CD4-positive, alpha-beta T cell treated with Interleukin-17A for 1 hour (primary cell): ENCODE measurements around the gene GLUL.
"Not testable (repeated sequence)": the region's sequence is repeated elsewhere in the genome, so short reads cannot be mapped to it uniquely, and the experiment has no call there.

Source experiments
- DNase-seq: peaks from one replicate; pipeline ENCODE4 v3.0.0-alpha.2; 2020

The GLUL gene

DNA sequence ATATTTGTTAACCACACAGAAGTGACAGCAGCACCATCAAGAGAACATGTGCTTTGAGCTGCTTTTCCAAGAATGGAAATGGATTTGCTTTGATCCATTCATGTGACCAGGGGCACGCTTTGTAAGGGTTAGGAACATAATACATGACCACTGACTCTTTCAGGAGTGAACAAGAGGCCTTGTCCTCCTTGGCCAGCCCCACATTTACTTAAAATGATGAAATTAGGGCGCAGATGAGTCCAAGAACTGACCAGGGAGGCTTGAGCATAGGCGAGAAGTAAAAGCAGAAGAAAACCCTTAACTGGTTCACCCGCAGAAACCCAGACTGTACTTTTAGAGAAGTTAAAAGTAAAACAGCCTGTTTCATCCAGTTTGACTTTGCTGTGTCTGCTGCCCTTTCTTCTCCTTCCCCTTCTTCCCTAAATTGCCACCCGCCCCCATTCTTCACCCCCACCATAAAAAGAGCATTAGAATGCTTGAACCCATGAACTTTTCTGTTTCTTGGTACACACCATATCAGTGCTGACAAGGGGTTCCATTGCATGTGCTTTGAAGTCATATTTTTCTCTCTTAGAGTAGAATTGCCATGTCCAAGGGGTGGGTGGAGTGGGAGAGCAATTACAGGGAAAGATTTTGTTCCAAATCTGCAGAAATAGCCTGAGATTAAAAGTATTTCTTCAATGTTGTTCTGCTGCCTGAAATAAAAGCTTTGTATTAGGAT, 2.6 kb upstream of the GLUL start:
- DNase-seq: no peak

GRCh38 chr1:182392050-182393028, 749 bp upstream of the GLUL start:
- DNase-seq: no peak

- DNase-seq: no peak
Observed at GRCh38 chr1:182391028-182391361, 595 bp downstream of the GLUL start.

- peak; percentile 14 for DNase-seq
Observed at GRCh38 chr1:182389619-182390047, 2.0 kb downstream of the GLUL start.

GRCh38 chr1:182388392-182389134, 3.0 kb downstream of the GLUL start:
- no peak for DNase-seq

GRCh38 chr1:182387566-182387965, 4.0 kb downstream of the GLUL start:
- no peak for DNase-seq

DNA sequence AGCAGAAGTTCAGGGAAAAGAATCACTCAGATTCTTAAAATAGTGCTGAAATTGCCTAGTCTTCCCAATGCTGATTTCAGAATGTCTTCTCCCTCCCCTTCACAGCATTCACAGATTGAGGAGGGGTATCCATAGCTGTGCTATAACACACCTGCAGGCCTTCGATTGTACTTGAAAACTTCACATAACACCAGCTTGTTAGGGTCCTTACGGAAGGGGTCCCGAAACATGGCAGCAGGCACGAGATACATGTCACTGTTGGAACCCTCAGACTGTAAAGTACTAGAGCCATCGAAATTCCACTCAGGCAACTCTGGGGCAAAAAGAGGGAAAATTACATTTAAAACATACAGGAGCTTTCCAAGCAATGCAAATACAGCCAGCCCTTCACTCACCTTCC, 4.6 kb downstream of the GLUL start:
- DNase-seq: no peak

DNA sequence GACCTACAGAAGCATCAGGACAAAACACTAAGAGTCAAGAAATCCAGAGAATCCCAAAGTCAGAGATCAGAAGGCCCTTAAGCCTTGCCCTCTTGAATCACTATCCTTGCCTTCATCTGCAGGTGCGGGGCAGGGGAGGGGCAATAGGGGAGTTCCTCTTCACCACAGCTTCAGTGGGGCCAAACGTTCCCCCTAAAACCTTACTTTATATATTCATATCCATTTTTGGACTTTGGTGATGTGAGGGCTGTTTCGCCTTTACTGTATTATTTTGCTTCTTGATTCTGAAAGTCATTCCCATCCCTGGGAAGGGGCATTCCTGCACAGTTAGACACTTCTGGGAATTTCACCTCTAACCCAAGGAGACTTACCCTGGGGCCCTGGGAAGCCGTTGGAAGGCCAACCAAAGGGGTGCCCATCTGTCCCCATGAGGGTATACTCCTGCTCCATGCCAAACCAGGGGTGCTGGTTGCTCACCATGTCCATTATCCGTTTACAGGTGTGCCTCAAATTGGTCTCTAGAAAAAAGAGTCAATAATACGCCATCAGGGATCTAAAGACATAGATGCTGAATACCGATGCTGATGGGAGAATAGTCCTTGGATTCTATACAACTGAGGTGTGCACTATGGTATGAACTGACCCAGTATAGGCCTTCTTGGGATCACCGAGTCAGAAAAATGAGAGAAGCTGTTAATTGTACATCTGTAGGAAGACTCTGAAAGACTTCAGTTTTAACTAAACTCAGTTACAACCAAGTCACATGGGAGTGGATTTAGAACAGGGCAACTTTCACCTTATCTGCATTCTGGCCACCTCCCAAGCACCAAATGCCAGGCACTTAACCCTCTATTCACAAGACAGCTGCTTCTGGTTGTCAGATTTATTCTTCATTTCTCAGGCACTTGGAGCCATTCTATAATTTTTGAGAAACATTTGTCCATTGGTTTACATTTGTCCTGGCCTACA, 5.4 kb downstream of the GLUL start:
- no peak for DNase-seq

DNA sequence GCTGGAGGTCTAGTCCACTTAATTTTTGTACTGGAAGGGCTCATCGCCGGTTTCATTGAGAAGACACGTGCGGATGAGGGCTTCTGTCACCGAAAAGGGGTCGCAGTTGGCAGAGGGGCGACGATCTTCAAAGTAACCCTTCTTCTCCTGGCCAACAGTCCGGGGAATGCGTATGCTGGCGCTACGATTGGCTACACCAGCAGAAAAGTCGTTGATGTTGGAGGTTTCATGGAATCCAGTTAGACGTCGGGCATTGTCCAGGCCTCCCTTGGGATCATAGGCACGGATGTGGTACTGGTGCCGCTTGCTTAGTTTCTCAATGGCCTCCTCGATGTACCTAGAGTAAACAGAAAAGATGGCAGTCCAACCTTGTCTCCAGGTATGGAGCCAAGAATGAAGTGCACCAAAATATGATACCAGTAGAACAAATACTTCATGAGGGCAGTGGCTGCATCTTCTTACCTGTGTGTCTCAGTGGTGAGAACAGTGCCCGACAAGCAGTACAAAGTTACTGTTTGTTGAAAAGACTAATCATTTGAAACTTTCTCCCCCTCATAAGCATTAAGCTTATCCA, 7.1 kb downstream of the GLUL start:
- no peak for DNase-seq

DNA sequence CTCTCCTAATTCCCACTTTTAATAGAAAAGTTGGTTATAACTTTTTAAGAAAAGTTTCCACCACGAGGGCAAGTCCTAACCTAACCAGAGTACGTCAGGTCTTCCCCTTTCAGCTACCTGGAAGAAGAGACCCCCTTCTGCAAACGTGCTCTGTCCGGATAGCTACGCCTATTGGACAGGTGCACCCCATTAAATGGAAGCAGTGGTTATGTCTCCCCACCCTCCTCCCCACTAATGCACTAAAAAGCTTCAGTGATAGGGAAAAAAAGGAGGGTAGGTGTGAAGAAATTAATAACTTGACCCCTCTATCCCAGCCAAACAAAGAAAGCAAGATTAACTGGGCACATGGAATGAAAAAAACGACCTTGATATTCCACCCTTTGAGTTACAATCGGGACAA, 7.7 kb downstream of the GLUL start:
- no peak for DNase-seq

GRCh38 chr1:182383037-182383661, 8.4 kb downstream of the GLUL start:
- DNase-seq: no peak

- no peak for DNase-seq
Observed at GRCh38 chr1:182381962-182382819, 9.4 kb downstream of the GLUL start.

DNA sequence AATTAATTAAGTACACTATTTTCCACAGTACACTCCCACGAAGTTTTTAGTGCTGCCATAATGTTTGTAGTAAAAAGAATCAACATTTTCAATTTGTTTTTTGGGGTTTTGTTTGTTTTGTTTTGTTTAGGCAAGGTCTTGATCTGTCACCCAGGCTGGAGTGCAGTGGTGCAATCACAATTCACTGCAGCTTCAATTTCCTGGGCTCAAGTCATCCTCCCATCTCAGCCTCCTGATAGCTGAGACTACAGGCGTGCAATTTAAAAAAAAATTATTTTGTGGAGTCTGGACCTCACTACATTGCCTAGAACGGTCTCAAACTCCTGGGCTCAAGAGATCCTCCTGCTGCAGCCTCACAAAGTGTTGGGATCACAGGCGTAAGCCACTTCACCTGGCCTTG, 11.4 kb downstream of the GLUL start:
- DNase-seq: no peak

- not testable (repeated sequence) for DNase-seq
Observed at GRCh38 chr1:182379781-182380180, 11.8 kb downstream of the GLUL start.

GRCh38 chr1:182376936-182377574, 14.5 kb downstream of the GLUL start:
- DNase-seq: no peak

DNA sequence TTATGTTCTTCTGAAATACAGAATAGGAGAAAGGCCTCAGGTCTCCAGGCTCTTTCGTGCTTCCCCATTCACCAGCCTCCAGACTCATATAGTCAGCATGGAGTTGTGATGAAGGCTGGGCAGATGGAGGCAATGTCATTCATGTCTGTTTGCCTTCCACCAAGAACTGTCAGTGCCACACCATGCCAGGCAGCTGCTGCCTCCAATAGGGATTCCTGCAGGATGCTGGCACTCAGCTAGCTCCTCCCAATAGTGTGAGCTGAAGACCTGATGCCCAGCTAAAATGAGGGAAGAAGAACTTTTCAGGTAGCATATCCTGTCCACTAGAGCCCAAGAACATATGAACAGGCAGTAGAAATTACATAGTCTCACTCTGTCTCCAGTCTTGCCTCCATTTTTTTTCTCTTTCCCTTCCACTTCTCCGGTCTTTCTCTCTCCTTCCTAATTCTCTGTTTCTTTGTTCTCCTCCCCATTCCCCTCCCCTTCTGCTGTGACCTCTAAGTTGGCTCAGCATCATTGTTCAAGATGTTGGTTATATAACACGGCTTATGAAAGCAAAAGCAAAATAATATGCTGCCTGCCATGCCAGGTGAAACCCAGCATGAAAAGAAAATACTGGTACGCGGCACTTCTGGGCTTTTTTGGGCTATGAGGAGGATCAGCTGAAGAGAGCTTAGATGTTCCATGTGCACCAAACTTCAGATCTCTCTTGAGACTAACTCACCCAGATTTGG, 17.3 kb downstream of the GLUL start:
- no peak for DNase-seq

- DNase-seq: no peak
Observed at GRCh38 chr1:182370532-182370931, 21.1 kb downstream of the GLUL start.

DNA sequence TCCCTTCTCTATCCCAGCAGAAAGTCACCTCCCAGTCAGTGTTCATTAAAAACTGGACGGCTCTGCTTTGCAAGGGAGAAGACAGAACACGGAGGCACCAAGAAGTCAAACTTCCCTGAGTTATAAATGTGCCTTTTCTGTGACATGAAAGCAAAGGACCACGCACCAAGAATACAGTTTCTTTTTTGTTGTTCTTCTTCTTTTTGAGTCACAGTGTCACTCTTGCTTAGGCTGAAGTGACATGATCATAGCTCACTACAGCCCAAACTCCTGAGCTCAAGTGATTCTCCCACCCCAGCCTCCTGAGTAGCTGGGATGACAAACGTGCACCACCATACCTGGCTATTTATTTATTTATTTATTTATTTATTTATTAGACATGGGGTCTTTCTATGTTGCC, 22.7 kb downstream of the GLUL start:
- DNase-seq: no peak

GRCh38 chr1:182368358-182368757, 23.2 kb downstream of the GLUL start:
- no peak for DNase-seq
